Activated T-cell treated with anti-CD3 and anti-CD28 coated beads for 48 hours (primary cell): ENCODE data around the gene CRIP1.

Experiments used
- DNase-seq: peaks from one replicate; pipeline ENCODE4 v3.0.0-alpha.2; 2020; ENCODE audit warnings: low read depth

Gene CRIP1

GRCh38 chr14:105450864-105451720, 35.6 kb upstream of the CRIP1 start:
- DNase-seq, result no peak

- DNase-seq, result no peak
Measured at GRCh38 chr14:105452963-105453362, 33.7 kb upstream of the CRIP1 start.

- no peak for DNase-seq
Measured at GRCh38 chr14:105453847-105454246, 32.8 kb upstream of the CRIP1 start.

- DNase-seq, result no peak
Measured at GRCh38 chr14:105455086-105455640, 31.5 kb upstream of the CRIP1 start.

GRCh38 chr14:105455766-105456660, 30.7 kb upstream of the CRIP1 start:
- DNase-seq, result no peak

GRCh38 chr14:105456736-105457617, 29.7 kb upstream of the CRIP1 start:
- DNase-seq, result no peak

- DNase-seq, result no peak
Measured at GRCh38 chr14:105458010-105458409, 28.7 kb upstream of the CRIP1 start.

GRCh38 chr14:105458571-105458970, 28.1 kb upstream of the CRIP1 start:
- DNase-seq, result no peak

- DNase-seq, result no peak
Measured at GRCh38 chr14:105460116-105460515, 26.6 kb upstream of the CRIP1 start.

GRCh38 chr14:105460616-105461015, 26.1 kb upstream of the CRIP1 start:
- no peak for DNase-seq

GRCh38 chr14:105461903-105462302, 24.8 kb upstream of the CRIP1 start:
- DNase-seq, result no peak

GRCh38 chr14:105464501-105464900, 22.2 kb upstream of the CRIP1 start:
- no peak for DNase-seq

GRCh38 chr14:105465209-105466031, 21.3 kb upstream of the CRIP1 start:
- DNase-seq, result no peak

- no peak for DNase-seq
Measured at GRCh38 chr14:105466531-105467248, 20.0 kb upstream of the CRIP1 start.

GRCh38 chr14:105467249-105467941, 19.3 kb upstream of the CRIP1 start:
- no peak for DNase-seq

- DNase-seq, result no peak
Measured at GRCh38 chr14:105467942-105468471, 18.7 kb upstream of the CRIP1 start.

GRCh38 chr14:105468621-105469241, 18.0 kb upstream of the CRIP1 start:
- no peak for DNase-seq

- no peak for DNase-seq
Measured at GRCh38 chr14:105469456-105470349, 17.0 kb upstream of the CRIP1 start.
